ENCODE measurements around the gene TMPRSS12. TPM values are rescaled to one million over a fixed set of nuclear protein-coding genes. Genes with fewer than 3 reads are reported as not detected.
"Not testable (repeated sequence)": the region's sequence is repeated elsewhere in the genome, so short reads cannot be mapped to it uniquely, and the experiment has no call there.

Gene TMPRSS12
- polyA plus RNA-seq, 3 donors from 2014 or later: not detected

- Mint-ChIP-seq H3K36me3 (peaks cover 0 to 6% (median 0%) of the 10 kb centered on the region in 3 donors), H3K9me3 (peaks cover 0 to under 1% (median 0%) of the 10 kb centered on the region in 6 donors), H3K4me1 (no peaks in the 10 kb centered on the region), H3K27ac (no peak overlapping the region), H3K27me3 (ENCODE audit: low read depth in 3 of 3) (peaks cover 3 to 7% (median 6%) of the 10 kb centered on the region in 3 donors), H3K4me3 (no peak overlapping the region)
- DNase-seq: no peak
These were observed 3.7 kb upstream of the TMPRSS12 start for GRCh38 chr12:50839042-50839441.

GRCh38 chr12:50840809-50841487 is 1.8 kb upstream of the TMPRSS12 start:
- DNase-seq: no peak
- Mint-ChIP-seq H3K27me3 (ENCODE audit: low read depth in 3 of 3) (peaks cover 3 to 7% (median 4%) of the 10 kb centered on the region in 3 donors), H3K27ac (peak overlapping the region in 1 of 6 donors; percentile 23), H3K36me3 (peaks cover 0 to 6% (median 0%) of the 10 kb centered on the region in 3 donors), H3K4me1 (no peaks in the 10 kb centered on the region), H3K4me3 (no peak overlapping the region), H3K9me3 (no peaks in the 10 kb centered on the region)

GRCh38 chr12:50841716-50842531 is 802 bp upstream of the TMPRSS12 start:
- peaks cover 0 to 6% (median 0%) of the 10 kb centered on the region in 3 donors for H3K36me3 Mint-ChIP-seq
- no peak overlapping the region for H3K4me3 Mint-ChIP-seq
- H3K27me3 Mint-ChIP-seq (ENCODE audit: low read depth in 3 of 3): peaks cover 2 to 5% (median 4%) of the 10 kb centered on the region in 3 donors
- no peak for DNase-seq
- no peaks in the 10 kb centered on the region for H3K9me3 Mint-ChIP-seq
- H3K4me1 Mint-ChIP-seq: no peaks in the 10 kb centered on the region
- no peak overlapping the region for H3K27ac Mint-ChIP-seq

- peaks cover 0 to 6% (median 0%) of the 10 kb centered on the region in 3 donors for H3K36me3 Mint-ChIP-seq
- no peak overlapping the region for H3K4me3 Mint-ChIP-seq
- no peaks in the 10 kb centered on the region for H3K9me3 Mint-ChIP-seq
- H3K27me3 Mint-ChIP-seq (ENCODE audit: low read depth in 3 of 3): peaks cover 3 to 6% (median 3%) of the 10 kb centered on the region in 3 donors
- no peaks in the 10 kb centered on the region for H3K4me1 Mint-ChIP-seq
- H3K27ac Mint-ChIP-seq: no peak overlapping the region
- DNase-seq: no peak
These were observed 2.4 kb downstream of the TMPRSS12 start for GRCh38 chr12:50845021-50845647.

- Mint-ChIP-seq H3K27ac (no peak overlapping the region), H3K4me1 (no peaks in the 10 kb centered on the region), H3K9me3 (no peaks in the 10 kb centered on the region), H3K4me3 (no peak overlapping the region), H3K27me3 (ENCODE audit: low read depth in 3 of 3) (peaks cover 2 to 10% (median 3%) of the 10 kb centered on the region in 3 donors), H3K36me3 (no peaks in the 10 kb centered on the region)
- no peak for DNase-seq
These were observed 6.2 kb downstream of the TMPRSS12 start for GRCh38 chr12:50848963-50849362.

GRCh38 chr12:50855218-50855617 is 12.5 kb downstream of the TMPRSS12 start:
- DNase-seq; H3K36me3 Mint-ChIP-seq; H3K9me3 Mint-ChIP-seq; H3K4me1 Mint-ChIP-seq; H3K27me3 Mint-ChIP-seq (ENCODE audit: low read depth in 3 of 3); H3K4me3 Mint-ChIP-seq; H3K27ac Mint-ChIP-seq: not testable (repeated sequence)

GRCh38 chr12:50855679-50856078 is 13.0 kb downstream of the TMPRSS12 start:
- H3K4me1 Mint-ChIP-seq: not testable (repeated sequence)

GRCh38 chr12:50859621-50860310 is 17.0 kb downstream of the TMPRSS12 start:
- H3K4me3 Mint-ChIP-seq: no peak overlapping the region
- no peaks in the 10 kb centered on the region for H3K4me1 Mint-ChIP-seq
- no peak for DNase-seq
- H3K36me3 Mint-ChIP-seq: no peaks in the 10 kb centered on the region
- peaks cover 0 to 2% (median 0%) of the 10 kb centered on the region in 6 donors for H3K9me3 Mint-ChIP-seq
- peaks cover 0 to 3% (median 2%) of the 10 kb centered on the region in 3 donors for H3K27me3 Mint-ChIP-seq (ENCODE audit: low read depth in 3 of 3)
- no peak overlapping the region for H3K27ac Mint-ChIP-seq

More at GRCh38 chr12:50855679-50856078, 13.0 kb downstream of the TMPRSS12 start:
- H3K27ac Mint-ChIP-seq; H3K27me3 Mint-ChIP-seq (ENCODE audit: low read depth in 3 of 3); H3K36me3 Mint-ChIP-seq; H3K9me3 Mint-ChIP-seq; H3K4me3 Mint-ChIP-seq; DNase-seq: not testable (repeated sequence)

GRCh38 chr12:50862316-50862715 is 19.6 kb downstream of the TMPRSS12 start:
- Mint-ChIP-seq H3K27me3 (ENCODE audit: low read depth in 3 of 3) (peaks cover 0 to 3% (median 2%) of the 10 kb centered on the region in 3 donors), H3K27ac (no peak overlapping the region), H3K4me1 (no peaks in the 10 kb centered on the region), H3K36me3 (peaks cover 2 to 7% (median 5%) of the 10 kb centered on the region in 3 donors), H3K9me3 (peaks cover 0 to 9% (median 4%) of the 10 kb centered on the region in 6 donors), H3K4me3 (no peak overlapping the region)
- DNase-seq: no peak

- H3K36me3 Mint-ChIP-seq: peaks cover 5 to 11% (median 10%) of the 10 kb centered on the region in 3 donors
- no peak overlapping the region for H3K27ac Mint-ChIP-seq
- no peaks in the 10 kb centered on the region for H3K4me1 Mint-ChIP-seq
- peaks cover 0 to 10% (median 6%) of the 10 kb centered on the region in 6 donors for H3K9me3 Mint-ChIP-seq
- H3K4me3 Mint-ChIP-seq: no peak overlapping the region
- no peak for DNase-seq
- H3K27me3 Mint-ChIP-seq (ENCODE audit: low read depth in 3 of 3): peaks cover 0 to 3% (median 3%) of the 10 kb centered on the region in 3 donors
These were observed 22.5 kb downstream of the TMPRSS12 start for GRCh38 chr12:50865266-50865665.

- peaks cover 5 to 11% (median 10%) of the 10 kb centered on the region in 3 donors for H3K36me3 Mint-ChIP-seq
- H3K27me3 Mint-ChIP-seq (ENCODE audit: low read depth in 3 of 3); DNase-seq; H3K9me3 Mint-ChIP-seq; H3K4me3 Mint-ChIP-seq; H3K4me1 Mint-ChIP-seq; H3K27ac Mint-ChIP-seq: not testable (repeated sequence)
These were observed 26.2 kb downstream of the TMPRSS12 start for GRCh38 chr12:50868881-50869280.

GRCh38 chr12:50882563-50882962 is 39.8 kb downstream of the TMPRSS12 start:
- H3K27ac Mint-ChIP-seq: no peak overlapping the region
- peaks cover 0 to 6% (median 4%) of the 10 kb centered on the region in 3 donors for H3K36me3 Mint-ChIP-seq
- no peak for DNase-seq

GRCh38 chr12:50887191-50887590 is 44.5 kb downstream of the TMPRSS12 start:
- H3K4me1 Mint-ChIP-seq: no peaks in the 10 kb centered on the region
- H3K4me3 Mint-ChIP-seq: no peak overlapping the region
- no peak overlapping the region for H3K27ac Mint-ChIP-seq
- H3K9me3 Mint-ChIP-seq: peaks cover 0 to 6% (median 3%) of the 10 kb centered on the region in 6 donors
- no peak for DNase-seq
- no peaks in the 10 kb centered on the region for H3K27me3 Mint-ChIP-seq (ENCODE audit: low read depth in 3 of 3)
- H3K36me3 Mint-ChIP-seq: peaks cover 0 to 6% (median 4%) of the 10 kb centered on the region in 3 donors

More at GRCh38 chr12:50882563-50882962, 39.8 kb downstream of the TMPRSS12 start:
- no peak overlapping the region for H3K4me3 Mint-ChIP-seq
- H3K4me1 Mint-ChIP-seq: no peaks in the 10 kb centered on the region
- H3K9me3 Mint-ChIP-seq: peaks cover 0 to 9% (median 3%) of the 10 kb centered on the region in 6 donors
- H3K27me3 Mint-ChIP-seq (ENCODE audit: low read depth in 3 of 3): peaks cover 0 to 3% (median 0%) of the 10 kb centered on the region in 3 donors

All from immature natural killer cell (primary cell).